Trophoblast cell (in vitro differentiated cells and primary cell): ENCODE data around the gene DUT.
A peak's percentile ranks its signal among the peaks of the same experiment; 100 is the strongest.

Experiments used
- DNase-seq, 2 donors: peaks; one replicate each; pipeline ENCODE4 v3.0.0-alpha.2; 2016
- H2AFZ ChIP-seq: 2 replicates; pipeline ENCODE4 v1.6.1; 2013; ENCODE audit warnings: low read length, moderate library complexity, mild to moderate bottlenecking; ENCODE audit not compliant: insufficient read depth, poor library complexity
- H2AK5ac ChIP-seq: 2 replicates; pipeline ENCODE4 v1.6.1; 2013; ENCODE audit warnings: mild to moderate bottlenecking, low read length
- H2BK120ac ChIP-seq: 2 replicates; pipeline ENCODE4 v1.6.1; 2013; ENCODE audit warnings: low read length, mild to moderate bottlenecking, moderate library complexity; ENCODE audit not compliant: insufficient read depth, poor library complexity
- H2BK12ac ChIP-seq: 2 replicates; pipeline ENCODE4 v1.6.1; 2013; ENCODE audit warnings: mild to moderate bottlenecking, low read length, moderate library complexity
- H2BK5ac ChIP-seq: 2 replicates; pipeline ENCODE4 v1.6.1; 2013; ENCODE audit warnings: low read length, low read depth, moderate library complexity, mild to moderate bottlenecking; ENCODE audit not compliant: poor library complexity
- H3K14ac ChIP-seq: 2 replicates; pipeline ENCODE4 v1.6.1; 2013; ENCODE audit warnings: mild to moderate bottlenecking, low read length
- H3K18ac ChIP-seq: 2 replicates; pipeline ENCODE4 v1.6.1; 2013; ENCODE audit warnings: mild to moderate bottlenecking, low read length
- H3K23ac ChIP-seq: 2 replicates; pipeline ENCODE4 v1.6.1; 2013; ENCODE audit warnings: low read length
- H3K27ac ChIP-seq: 2 replicates; pipeline ENCODE4 v1.5.1; 2013; ENCODE audit warnings: low read depth, mild to moderate bottlenecking, inconsistent platforms, low read length, moderate library complexity
- H3K27me3 ChIP-seq: 2 replicates; pipeline ENCODE4 v1.6.1; 2013; ENCODE audit warnings: inconsistent platforms, mild to moderate bottlenecking, low read length, moderate library complexity; ENCODE audit not compliant: insufficient read depth
- H3K36me3 ChIP-seq, 2 experiments: 1 replicate in 1 of 2; 2 replicates in 1 of 2; pipeline ENCODE4 v1.6.1; 2013; ENCODE audit warnings: low read length in 2 of 2, mild to moderate bottlenecking in 2 of 2, moderate library complexity in 1 of 2; ENCODE audit not compliant: insufficient read depth in 2 of 2, control insufficient read depth in 1 of 2
- H3K4ac ChIP-seq: 2 replicates; pipeline ENCODE4 v1.6.1; 2013; ENCODE audit warnings: low read depth, mild to moderate bottlenecking, low read length, moderate library complexity
- H3K4me1 ChIP-seq, 2 experiments: 1 replicate in 1 of 2; 2 replicates in 1 of 2; pipeline ENCODE4 v1.6.1; 2013; ENCODE audit warnings: low read length in 2 of 2, mild to moderate bottlenecking in 2 of 2, moderate library complexity in 1 of 2; ENCODE audit not compliant: insufficient read depth in 2 of 2, control insufficient read depth in 1 of 2
- H3K4me2 ChIP-seq: 2 replicates; pipeline ENCODE4 v1.6.1; 2013; ENCODE audit warnings: inconsistent platforms, mild to moderate bottlenecking, low read length, moderate library complexity
- H3K4me3 ChIP-seq: 2 replicates; pipeline ENCODE4 v1.5.1; 2013; ENCODE audit warnings: mild to moderate bottlenecking, low read depth, low read length, inconsistent platforms
- H3K79me1 ChIP-seq: one replicate; pipeline ENCODE4 v1.6.1; 2013; ENCODE audit warnings: low read length
- H3K79me2 ChIP-seq: 2 replicates; pipeline ENCODE4 v1.6.1; 2013; ENCODE audit warnings: low read length, mild to moderate bottlenecking; ENCODE audit not compliant: control insufficient read depth, insufficient read depth, poor library complexity
- H3K9ac ChIP-seq: 2 replicates; pipeline ENCODE4 v1.6.1; 2013; ENCODE audit warnings: mild to moderate bottlenecking, low read length
- H3K9me3 ChIP-seq: 2 replicates; pipeline ENCODE4 v1.6.1; 2013; ENCODE audit warnings: low read depth, mild to moderate bottlenecking, control low read depth, inconsistent platforms, low read length; ENCODE audit not compliant: insufficient read depth
- H4K12ac ChIP-seq: 2 replicates; pipeline ENCODE4 v1.6.1; 2013; ENCODE audit warnings: low read depth, mild to moderate bottlenecking, low read length, moderate library complexity
- H4K8ac ChIP-seq: 2 replicates; pipeline ENCODE4 v1.6.1; 2013; ENCODE audit warnings: low read depth, mild to moderate bottlenecking, low read length, moderate library complexity
- H4K91ac ChIP-seq: one replicate; pipeline ENCODE4 v1.6.1; 2013; ENCODE audit warnings: low read depth, mild to moderate bottlenecking, low read length, moderate library complexity
- WGBS: extraction: QIAGEN DNeasy Blood & Tissue Kit; methylation state at CpG from one replicate; pipeline ENCODE4 v1.1.7; 2013; ENCODE audit warnings: missing lambda C conversion rate; ENCODE audit not compliant: insufficient read length, insufficient coverage; ENCODE audit errors: extremely low coverage; 5-methylcytosine and 5-hydroxymethylcytosine counted together

The DUT gene

DNA sequence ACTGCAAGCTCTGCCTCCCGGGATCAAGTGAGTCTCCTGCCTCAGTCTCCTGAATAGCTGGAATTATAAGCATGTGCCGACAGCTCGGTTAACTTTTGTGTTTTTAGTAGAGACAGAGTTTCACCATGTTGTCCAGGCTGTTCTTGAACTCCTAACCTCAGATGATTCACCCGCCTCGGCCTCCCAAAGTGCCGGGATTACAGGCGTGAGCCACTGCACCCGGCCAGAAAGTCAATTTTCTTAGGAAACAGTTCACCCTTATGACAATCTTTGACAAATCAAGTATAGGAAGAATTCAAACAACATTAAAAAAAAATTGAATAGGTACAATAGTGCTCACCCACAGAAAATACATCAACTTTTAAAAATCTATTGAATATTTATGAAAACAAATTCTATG, 23.6 kb upstream of the DUT start:
- Histone ChIP-seq H3K4me3 (no peak overlapping the region), H2BK12ac (no peak overlapping the region), H3K23ac (no peak overlapping the region), H2BK5ac (no peak overlapping the region), H3K9ac (no peak overlapping the region), H3K18ac (no peak overlapping the region), H3K4me1 (no peaks in the 10 kb centered on the region), H3K4ac (no peak overlapping the region), H3K27me3 (no peaks in the 10 kb centered on the region), H2AK5ac (no peak overlapping the region), H4K8ac (no peak overlapping the region), H3K4me2 (no peak overlapping the region), H3K79me2 (no peaks in the 10 kb centered on the region), H2AFZ (no peak overlapping the region), H3K14ac (no peak overlapping the region), H3K27ac (no peak overlapping the region), H4K91ac (no peak overlapping the region), H3K9me3 (no peaks in the 10 kb centered on the region), H3K36me3 (no peaks in the 10 kb centered on the region), H4K12ac (no peak overlapping the region), H2BK120ac (no peak overlapping the region), H3K79me1 (no peaks in the 10 kb centered on the region)
- no peak for DNase-seq
- WGBS: no CpG with 5 or more reads among the region's 8 CpGs

DNA sequence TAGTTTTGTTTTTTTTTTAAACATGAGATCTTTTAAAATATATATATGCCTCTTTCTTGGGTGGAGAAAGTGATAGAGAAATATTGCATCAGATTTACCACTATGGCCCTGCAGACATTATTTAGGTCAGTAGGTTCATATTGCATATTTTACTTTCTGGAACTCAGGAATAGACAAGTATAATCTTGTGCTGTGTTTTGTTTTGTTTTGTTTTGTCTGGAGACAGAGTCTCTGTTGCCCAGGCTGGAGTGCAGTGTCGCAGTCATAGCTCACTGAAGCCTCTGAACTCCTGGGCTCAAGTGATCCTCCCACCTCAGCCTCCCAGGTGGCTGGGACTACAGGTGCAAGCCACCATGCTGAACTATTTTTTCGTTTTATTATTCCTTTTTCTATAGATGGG, 21.5 kb upstream of the DUT start:
- Histone ChIP-seq H4K12ac (no peak overlapping the region), H3K27ac (no peak overlapping the region), H3K36me3 (no peaks in the 10 kb centered on the region), H3K14ac (no peak overlapping the region), H3K79me2 (no peaks in the 10 kb centered on the region), H2BK5ac (no peak overlapping the region), H3K4ac (no peak overlapping the region), H3K9ac (no peak overlapping the region), H2AK5ac (no peak overlapping the region), H4K8ac (no peak overlapping the region), H2AFZ (no peak overlapping the region), H2BK120ac (no peak overlapping the region), H3K4me3 (no peak overlapping the region), H2BK12ac (no peak overlapping the region), H3K79me1 (no peaks in the 10 kb centered on the region), H3K27me3 (no peaks in the 10 kb centered on the region), H3K18ac (no peak overlapping the region), H3K23ac (no peak overlapping the region), H3K4me1 (no peaks in the 10 kb centered on the region), H3K4me2 (no peak overlapping the region), H3K9me3 (no peaks in the 10 kb centered on the region), H4K91ac (no peak overlapping the region)
- peak; percentile 23 to 58 for DNase-seq
- WGBS: no CpG with 5 or more reads among the region's 2 CpGs

DNA sequence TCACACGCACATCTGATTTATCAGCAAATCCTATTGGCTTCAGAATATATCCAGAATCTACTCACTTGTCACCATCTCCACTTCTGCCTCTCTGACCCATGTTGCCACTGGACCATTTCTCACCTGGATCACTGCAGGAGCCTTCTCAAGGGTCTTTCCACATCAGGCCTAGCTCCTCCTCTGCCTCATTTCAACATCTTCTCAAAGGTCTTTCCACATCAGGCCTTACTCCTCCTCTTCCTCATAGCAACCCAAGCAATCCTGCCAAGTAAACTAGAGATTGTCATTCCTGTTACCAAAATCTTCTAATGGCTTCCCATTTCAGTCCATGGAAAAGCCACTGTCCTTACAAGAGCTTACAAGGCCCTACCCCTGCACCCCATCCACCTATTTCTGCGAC, 18.0 kb upstream of the DUT start:
- no peak for DNase-seq
- H2BK12ac ChIP-seq: no peak overlapping the region
- H2BK5ac ChIP-seq: no peak overlapping the region
- no peak overlapping the region for H3K18ac ChIP-seq
- no peaks in the 10 kb centered on the region for H3K79me1 ChIP-seq
- no peak overlapping the region for H4K12ac ChIP-seq
- no peak overlapping the region for H3K27ac ChIP-seq
- H3K9me3 ChIP-seq: no peaks in the 10 kb centered on the region
- H2AK5ac ChIP-seq: no peak overlapping the region
- H2AFZ ChIP-seq: no peak overlapping the region
- H4K8ac ChIP-seq: no peak overlapping the region
- no peak overlapping the region for H4K91ac ChIP-seq
- H3K4me2 ChIP-seq: no peak overlapping the region
- no peak overlapping the region for H3K23ac ChIP-seq
- H3K27me3 ChIP-seq: no peaks in the 10 kb centered on the region
- no peaks in the 10 kb centered on the region for H3K36me3 ChIP-seq
- WGBS: no CpG with 5 or more reads among the region's 2 CpGs
- H3K4me3 ChIP-seq: no peak overlapping the region
- H3K4ac ChIP-seq: no peak overlapping the region
- H3K9ac ChIP-seq: no peak overlapping the region
- H3K4me1 ChIP-seq: no peaks in the 10 kb centered on the region
- H3K14ac ChIP-seq: no peak overlapping the region
- H2BK120ac ChIP-seq: no peak overlapping the region
- no peaks in the 10 kb centered on the region for H3K79me2 ChIP-seq

GRCh38 chr15:48315041-48315440, 16.2 kb upstream of the DUT start:
- H3K4ac ChIP-seq: no peak overlapping the region
- H3K4me1 ChIP-seq: no peaks in the 10 kb centered on the region
- WGBS: 100% methylated on average over 1 of the region's 10 CpGs

More at GRCh38 chr15:48315041-48315440, 16.2 kb upstream of the DUT start:
- Histone ChIP-seq H3K4me3 (no peak overlapping the region), H3K27me3 (no peaks in the 10 kb centered on the region), H2BK120ac (no peak overlapping the region), H3K23ac (no peak overlapping the region), H4K91ac (no peak overlapping the region), H3K79me1 (no peaks in the 10 kb centered on the region), H2AFZ (no peak overlapping the region), H3K79me2 (no peaks in the 10 kb centered on the region), H3K9ac (no peak overlapping the region), H3K18ac (no peak overlapping the region), H4K8ac (no peak overlapping the region), H3K9me3 (no peaks in the 10 kb centered on the region), H2BK5ac (no peak overlapping the region), H2BK12ac (no peak overlapping the region), H3K14ac (no peak overlapping the region), H4K12ac (no peak overlapping the region), H3K4me2 (no peak overlapping the region), H2AK5ac (no peak overlapping the region), H3K36me3 (no peaks in the 10 kb centered on the region), H3K27ac (no peak overlapping the region)
- no peak for DNase-seq
